ACC112 (cell line): Measurements from ENCODE around the gene NT5DC3.

Experiments
- H2AFZ ChIP-seq: fragments of 200-600 bp; sonication (generic); one replicate; pipeline ENCODE4 v1.6.0; 2017; ENCODE audit warnings: antibody characterized with exemption, low read length; ENCODE audit not compliant: unreplicated experiment
- H3K27ac ChIP-seq: fragments of 200-600 bp; sonication (generic); 2 replicates; pipeline ENCODE4 v1.5.1; 2014; ENCODE audit warnings: low read depth, mild to moderate bottlenecking, antibody characterized with exemption, low read length, moderate library complexity
- H3K27me3 ChIP-seq: fragments of 200-600 bp; sonication (generic); 2 replicates; pipeline ENCODE4 v1.6.1; 2014; ENCODE audit warnings: mild to moderate bottlenecking, antibody characterized with exemption, low read length, moderate library complexity, mixed read lengths; ENCODE audit not compliant: insufficient read depth
- H3K36me3 ChIP-seq: fragments of 200-600 bp; sonication (generic); 2 replicates; pipeline ENCODE4 v1.6.1; 2016; ENCODE audit warnings: mild to moderate bottlenecking, antibody characterized with exemption, low read length, moderate library complexity, mixed read lengths; ENCODE audit not compliant: insufficient read depth
- H3K4me1 ChIP-seq: fragments of 200-600 bp; sonication (generic); one replicate; pipeline ENCODE4 v1.6.1; 2016; ENCODE audit warnings: low read length, mixed read lengths; ENCODE audit not compliant: insufficient read depth, unreplicated experiment, control insufficient read depth
- H3K4me3 ChIP-seq: fragments of 200-600 bp; sonication (generic); 2 replicates; pipeline ENCODE4 v1.5.1; 2014; ENCODE audit warnings: mild to moderate bottlenecking, low read depth, low read length
- H3K79me2 ChIP-seq: fragments of 200-600 bp; sonication (generic); one replicate; pipeline ENCODE4 v1.6.0; 2016; ENCODE audit warnings: low read length; ENCODE audit not compliant: control insufficient read depth, unreplicated experiment, insufficient read depth

The NT5DC3 gene

GRCh38 chr12:103748002-103748401, 93.0 kb downstream of the NT5DC3 start:
- Histone ChIP-seq H3K4me3 (no peak overlapping the region), H2AFZ (no peak overlapping the region), H3K36me3 (no peaks in the 10 kb centered on the region), H3K79me2 (no peaks in the 10 kb centered on the region), H3K27me3 (peaks cover 6% of the 10 kb centered on the region), H3K27ac (no peak overlapping the region), H3K4me1 (no peaks in the 10 kb centered on the region)

DNA sequence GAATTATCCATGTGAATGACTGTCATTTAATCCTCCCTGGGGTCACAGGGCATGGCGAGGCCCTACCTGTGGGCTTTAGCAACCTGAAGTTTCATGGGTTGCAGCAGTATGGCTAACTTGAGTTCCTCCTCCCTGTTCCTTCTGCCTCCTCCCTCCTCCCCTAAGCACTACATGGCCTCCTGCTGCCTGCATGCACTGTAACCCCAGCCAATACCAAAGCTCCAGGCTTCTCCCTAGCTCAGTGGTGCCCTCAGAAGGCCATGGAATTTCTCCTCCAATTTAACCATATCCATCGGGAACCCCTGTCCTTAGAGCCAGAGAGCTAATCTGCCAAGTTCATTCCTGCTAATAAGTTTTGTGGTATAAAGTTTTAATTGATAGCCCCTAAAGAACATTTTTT, 95.1 kb downstream of the NT5DC3 start:
- Histone ChIP-seq H3K27ac (no peak overlapping the region), H2AFZ (no peak overlapping the region), H3K79me2 (no peaks in the 10 kb centered on the region), H3K36me3 (no peaks in the 10 kb centered on the region), H3K4me3 (no peak overlapping the region), H3K27me3 (0 out of 2 replicates have a peak, but pooled peaks cover 3% of the 10 kb centered on the region), H3K4me1 (no peaks in the 10 kb centered on the region)

DNA sequence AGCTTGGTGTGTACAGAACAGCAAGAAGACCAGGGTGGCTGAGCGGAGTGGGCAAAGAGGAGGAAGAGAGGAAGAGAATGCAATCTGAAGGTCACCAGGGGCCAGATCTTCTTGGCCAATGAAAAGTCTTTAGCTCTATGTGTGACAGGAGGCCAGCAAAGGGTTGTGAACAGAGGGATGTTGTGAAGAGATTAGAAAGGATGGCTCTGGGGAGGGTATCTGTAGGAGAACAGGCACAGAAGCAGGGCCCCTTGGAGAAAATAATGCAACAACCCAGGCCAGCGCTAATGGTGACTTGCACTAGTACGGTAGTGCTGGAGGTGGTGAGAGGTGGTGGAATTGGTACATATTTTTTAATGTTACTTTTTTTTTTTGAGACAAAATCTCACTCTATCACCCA, 97.2 kb downstream of the NT5DC3 start:
- Histone ChIP-seq H3K4me3 (no peak overlapping the region), H3K36me3 (no peaks in the 10 kb centered on the region), H3K79me2 (no peaks in the 10 kb centered on the region), H3K4me1 (no peaks in the 10 kb centered on the region), H3K27ac (no peak overlapping the region), H2AFZ (no peak overlapping the region), H3K27me3 (peaks cover 12% of the 10 kb centered on the region; the same call in 1 of the 2 replicates)

- Histone ChIP-seq H3K4me1 (no peaks in the 10 kb centered on the region), H3K27me3 (peaks cover 12% of the 10 kb centered on the region; the same call in 1 of the 2 replicates), H3K4me3 (no peak overlapping the region), H3K27ac (no peak overlapping the region), H3K36me3 (no peaks in the 10 kb centered on the region), H3K79me2 (no peaks in the 10 kb centered on the region), H2AFZ (no peak overlapping the region)
Measured at GRCh38 chr12:103742349-103742932, 98.6 kb downstream of the NT5DC3 start.

- H3K4me1 ChIP-seq: no peaks in the 10 kb centered on the region
- H3K4me3 ChIP-seq: no peak overlapping the region
- no peaks in the 10 kb centered on the region for H3K36me3 ChIP-seq
- H3K27ac ChIP-seq: no peak overlapping the region
- no peak overlapping the region for H2AFZ ChIP-seq
- peaks cover 38% of the 10 kb centered on the region for H3K27me3 ChIP-seq
- H3K79me2 ChIP-seq: no peaks in the 10 kb centered on the region
Measured at GRCh38 chr12:103737881-103738280, 103.2 kb downstream of the NT5DC3 start.

DNA sequence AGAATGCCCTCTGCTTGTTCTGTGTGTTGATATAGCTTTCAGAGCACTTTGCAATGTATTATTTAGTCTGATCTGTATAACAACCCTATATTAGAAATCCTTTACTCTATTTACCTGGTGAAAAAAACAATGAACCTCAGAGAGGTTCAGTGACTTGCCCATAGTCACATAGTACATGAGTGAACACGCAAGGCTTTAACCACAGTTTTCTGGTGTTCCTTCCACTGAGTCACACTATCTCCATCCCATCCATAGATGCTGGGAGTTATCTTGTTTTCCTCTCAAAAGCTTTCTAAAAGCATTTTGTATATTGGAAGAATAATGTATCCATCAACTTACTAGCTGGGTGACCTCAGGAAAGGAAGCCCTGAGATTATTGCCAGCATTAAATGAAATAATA, 104.5 kb downstream of the NT5DC3 start:
- Histone ChIP-seq H3K27me3 (peaks cover 38% of the 10 kb centered on the region), H3K27ac (no peak overlapping the region), H2AFZ (no peak overlapping the region), H3K79me2 (no peaks in the 10 kb centered on the region), H3K4me1 (no peaks in the 10 kb centered on the region), H3K36me3 (no peaks in the 10 kb centered on the region), H3K4me3 (no peak overlapping the region)

DNA sequence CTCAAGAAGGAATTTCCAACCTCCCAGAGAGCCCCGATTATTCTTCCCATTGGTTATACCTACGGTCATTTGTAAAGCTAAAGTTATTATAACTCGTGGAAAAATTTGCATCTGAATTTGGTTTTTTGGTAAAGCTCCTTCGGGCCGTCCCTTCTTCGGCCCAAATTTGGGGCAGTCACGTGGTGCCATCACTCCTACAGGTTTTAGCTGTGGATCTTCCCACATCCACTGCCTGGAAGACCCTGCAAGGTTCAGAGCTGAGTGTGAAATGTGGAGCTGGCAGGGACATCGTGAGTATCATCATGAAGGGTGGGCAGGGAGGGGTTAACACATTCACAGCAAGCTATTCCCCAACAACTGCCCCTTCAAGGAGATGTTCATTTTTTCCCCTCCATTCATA, 105.7 kb downstream of the NT5DC3 start:
- Histone ChIP-seq H3K27me3 (peaks cover 29% of the 10 kb centered on the region), H3K27ac (no peak overlapping the region), H3K4me1 (no peaks in the 10 kb centered on the region), H3K4me3 (no peak overlapping the region), H3K79me2 (no peaks in the 10 kb centered on the region), H2AFZ (no peak overlapping the region), H3K36me3 (no peaks in the 10 kb centered on the region)

GRCh38 chr12:103734863-103735262, 106.2 kb downstream of the NT5DC3 start:
- H3K4me3 ChIP-seq: no peak overlapping the region
- no peak overlapping the region for H2AFZ ChIP-seq
- no peaks in the 10 kb centered on the region for H3K36me3 ChIP-seq
- no peaks in the 10 kb centered on the region for H3K4me1 ChIP-seq
- H3K27ac ChIP-seq: no peak overlapping the region
- peaks cover 26% of the 10 kb centered on the region for H3K27me3 ChIP-seq
- no peaks in the 10 kb centered on the region for H3K79me2 ChIP-seq

GRCh38 chr12:103731539-103731938, 109.5 kb downstream of the NT5DC3 start:
- Histone ChIP-seq H3K36me3 (no peaks in the 10 kb centered on the region), H3K4me1 (no peaks in the 10 kb centered on the region), H3K79me2 (no peaks in the 10 kb centered on the region), H3K4me3 (no peak overlapping the region), H3K27me3 (peaks cover 23% of the 10 kb centered on the region), H3K27ac (no peak overlapping the region), H2AFZ (no peak overlapping the region)

DNA sequence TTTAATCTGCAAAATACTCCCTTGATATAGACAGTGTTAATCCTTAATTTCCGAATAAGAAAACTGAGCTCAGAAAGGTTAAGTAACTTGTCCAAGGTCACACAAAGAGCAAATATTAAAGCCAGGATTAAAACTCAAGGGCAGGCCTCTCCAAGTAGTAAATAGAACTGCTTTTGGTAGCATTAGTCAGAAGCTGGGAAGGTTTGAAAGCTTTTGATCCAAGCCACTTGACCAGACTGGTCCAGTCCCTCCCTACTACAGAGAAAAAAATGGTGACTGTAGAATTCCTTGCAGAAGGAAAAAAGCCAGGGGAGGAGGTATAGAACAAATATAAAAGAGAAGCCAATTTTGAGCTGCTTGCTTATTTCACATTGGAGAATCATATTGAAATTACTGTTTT, 111.5 kb downstream of the NT5DC3 start:
- Histone ChIP-seq H2AFZ (no peak overlapping the region), H3K36me3 (no peaks in the 10 kb centered on the region), H3K27ac (no peak overlapping the region), H3K4me1 (no peaks in the 10 kb centered on the region), H3K27me3 (peaks cover 16% of the 10 kb centered on the region; the same call in 1 of the 2 replicates), H3K79me2 (no peaks in the 10 kb centered on the region), H3K4me3 (no peak overlapping the region)

- Histone ChIP-seq H3K27me3 (peaks cover 24% of the 10 kb centered on the region; the same call in 1 of the 2 replicates), H3K79me2 (no peaks in the 10 kb centered on the region), H3K27ac (no peak overlapping the region), H2AFZ (no peak overlapping the region), H3K4me3 (no peak overlapping the region), H3K36me3 (no peaks in the 10 kb centered on the region), H3K4me1 (no peaks in the 10 kb centered on the region)
Measured at GRCh38 chr12:103728323-103728722, 112.7 kb downstream of the NT5DC3 start.
